ENCODE data around the gene USB1. TPM values are rescaled to one million over a fixed set of nuclear protein-coding genes. Genes with fewer than 3 reads are reported as not detected.
A peak's percentile ranks its signal among the peaks of the same experiment; 100 is the strongest.

The USB1 gene
- total RNA-seq, 4 donors from 2014 or later = 18.2 to 87.1 (median 27.6) TPM

DNA sequence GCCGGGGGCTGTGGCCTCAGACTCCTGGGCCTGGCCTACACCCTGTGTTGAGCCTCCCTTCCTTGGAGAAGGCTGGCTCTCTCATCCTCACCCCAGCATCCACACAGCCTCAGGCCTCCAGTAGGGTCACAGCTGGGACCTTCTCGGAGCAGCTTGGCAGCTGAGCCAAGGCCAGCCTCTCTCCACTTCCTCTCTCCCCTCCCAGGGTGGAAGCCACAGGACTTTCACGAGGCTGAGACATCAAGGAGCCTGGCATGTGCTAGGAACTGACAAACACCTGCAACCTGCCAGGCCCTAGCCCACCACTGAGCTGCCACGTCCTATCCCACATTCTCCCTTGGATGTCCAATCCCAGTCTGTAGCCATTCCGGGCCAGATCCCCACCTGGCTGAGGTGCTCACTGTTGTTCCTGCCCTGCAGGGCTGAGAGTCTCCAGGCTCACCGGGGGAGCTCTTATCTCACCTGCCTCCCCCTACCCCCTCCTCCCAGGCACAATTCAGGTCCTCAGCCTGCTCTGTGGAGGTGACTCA, 27.4 kb downstream of the USB1 start:
- 48 to 80% methylated on average over 2 to 3 of the region's 6 CpGs for WGBS, 2 donors (ENCODE audit: low coverage in 1 of 2)
- ATAC-seq = no peak
- H3K4me1 ChIP-seq = peaks cover 0 to 92% (median 29%) of the 10 kb centered on the region in 3 donors

DNA sequence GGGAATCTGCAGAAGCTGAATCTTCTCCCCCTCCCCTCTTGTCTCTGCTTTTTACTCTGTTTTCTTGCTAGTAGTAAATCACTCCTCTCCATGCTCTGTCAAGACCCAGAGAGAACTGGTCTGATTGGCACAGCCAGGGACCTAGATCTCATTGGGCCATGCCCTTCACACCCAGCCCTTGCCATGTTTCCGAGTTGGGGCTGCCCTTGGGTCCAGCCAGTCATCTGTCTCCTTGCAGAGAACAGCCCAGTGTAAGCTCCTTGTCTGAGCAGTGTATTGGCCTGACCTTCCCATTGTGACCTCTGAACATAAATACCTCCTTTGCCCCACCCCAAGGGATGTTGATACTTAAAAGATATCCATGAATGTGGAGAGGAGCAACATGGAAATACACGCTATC, 28.2 kb downstream of the USB1 start:
- Histone ChIP-seq H3K27me3 (no peaks in the 10 kb centered on the region), H3K4me1 (peaks cover 0 to 90% (median 29%) of the 10 kb centered on the region in 3 donors), H3K27ac (no peak overlapping the region), H3K9me3 (no peaks in the 10 kb centered on the region), H3K4me3 (no peak overlapping the region), H3K36me3 (no peaks in the 10 kb centered on the region)
- ATAC-seq = no peak
- TF ChIP-seq CTCF (IDR thresholded peaks at IDR 0.05) = no peak
- no peak for TF ChIP-seq POLR2AphosphoS5 (IDR thresholded peaks at IDR 0.05)
- 80 to 92% methylated on average over 1 to 2 of the region's 2 CpGs for WGBS, 2 donors (ENCODE audit: low coverage in 1 of 2)

More for the DNA sequence above, 27.4 kb downstream of the USB1 start:
- TF ChIP-seq POLR2A (IDR thresholded peaks at IDR 0.05) (no peak), CTCF (IDR thresholded peaks at IDR 0.05) (no peak), EP300 (IDR thresholded peaks at IDR 0.05) (no peak), POLR2AphosphoS5 (IDR thresholded peaks at IDR 0.05) (no peak)
- H3K27me3 ChIP-seq = no peaks in the 10 kb centered on the region
- H3K4me3 ChIP-seq = no peak overlapping the region
- no peaks in the 10 kb centered on the region for H3K9me3 ChIP-seq
- H3K36me3 ChIP-seq = no peaks in the 10 kb centered on the region
- peak overlapping the region in 1 of 4 donors; percentile 83 for H3K27ac ChIP-seq

DNA sequence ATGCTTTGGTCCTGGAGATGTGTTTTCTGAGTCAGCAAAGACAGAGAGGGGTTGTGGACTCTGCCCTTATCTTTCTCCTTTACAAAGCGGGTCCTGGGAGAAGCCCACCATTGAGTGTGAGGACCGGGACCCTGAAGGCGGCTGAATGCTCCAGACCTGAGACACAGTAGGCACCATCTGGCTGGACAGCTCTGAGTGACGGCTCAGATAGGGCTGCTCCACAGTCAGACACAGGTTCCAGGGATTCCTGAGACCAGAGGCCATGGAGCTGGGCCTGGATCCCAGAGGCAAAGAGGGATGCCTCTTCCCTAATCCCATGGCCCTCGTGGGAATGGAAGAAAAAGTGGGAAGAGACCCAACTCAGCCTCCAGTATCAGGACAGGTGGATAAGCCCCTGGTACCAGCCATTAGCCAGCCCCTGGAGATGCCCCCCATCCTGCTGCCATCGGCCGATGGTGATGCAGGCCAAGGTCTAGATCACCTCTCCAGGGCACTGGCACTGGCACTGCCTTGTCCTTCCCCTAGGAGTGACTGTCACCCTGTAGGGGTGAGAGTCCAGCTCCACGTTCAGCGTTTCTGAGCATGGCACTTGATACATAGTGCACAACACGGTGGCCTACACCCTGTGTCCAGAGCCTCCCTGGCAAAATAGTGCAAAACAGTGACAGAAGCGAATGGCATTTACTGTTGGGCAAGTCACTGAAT, 29.1 kb downstream of the USB1 start:
- H3K4me3 ChIP-seq = no peak overlapping the region
- peaks cover 0 to 81% (median 29%) of the 10 kb centered on the region in 3 donors for H3K4me1 ChIP-seq
- H3K9me3 ChIP-seq = no peaks in the 10 kb centered on the region
- H3K27ac ChIP-seq = no peak overlapping the region
- WGBS, 2 donors (ENCODE audit: low coverage in 1 of 2) = 80 to 100% methylated on average over 1 to 2 of the region's 11 CpGs
- TF ChIP-seq POLR2AphosphoS5 (IDR thresholded peaks at IDR 0.05) (no peak), EP300 (IDR thresholded peaks at IDR 0.05) (no peak), POLR2A (IDR thresholded peaks at IDR 0.05) (no peak), CTCF (IDR thresholded peaks at IDR 0.05) (no peak)
- H3K27me3 ChIP-seq = no peaks in the 10 kb centered on the region
- H3K36me3 ChIP-seq = no peaks in the 10 kb centered on the region
- ATAC-seq = no peak

DNA sequence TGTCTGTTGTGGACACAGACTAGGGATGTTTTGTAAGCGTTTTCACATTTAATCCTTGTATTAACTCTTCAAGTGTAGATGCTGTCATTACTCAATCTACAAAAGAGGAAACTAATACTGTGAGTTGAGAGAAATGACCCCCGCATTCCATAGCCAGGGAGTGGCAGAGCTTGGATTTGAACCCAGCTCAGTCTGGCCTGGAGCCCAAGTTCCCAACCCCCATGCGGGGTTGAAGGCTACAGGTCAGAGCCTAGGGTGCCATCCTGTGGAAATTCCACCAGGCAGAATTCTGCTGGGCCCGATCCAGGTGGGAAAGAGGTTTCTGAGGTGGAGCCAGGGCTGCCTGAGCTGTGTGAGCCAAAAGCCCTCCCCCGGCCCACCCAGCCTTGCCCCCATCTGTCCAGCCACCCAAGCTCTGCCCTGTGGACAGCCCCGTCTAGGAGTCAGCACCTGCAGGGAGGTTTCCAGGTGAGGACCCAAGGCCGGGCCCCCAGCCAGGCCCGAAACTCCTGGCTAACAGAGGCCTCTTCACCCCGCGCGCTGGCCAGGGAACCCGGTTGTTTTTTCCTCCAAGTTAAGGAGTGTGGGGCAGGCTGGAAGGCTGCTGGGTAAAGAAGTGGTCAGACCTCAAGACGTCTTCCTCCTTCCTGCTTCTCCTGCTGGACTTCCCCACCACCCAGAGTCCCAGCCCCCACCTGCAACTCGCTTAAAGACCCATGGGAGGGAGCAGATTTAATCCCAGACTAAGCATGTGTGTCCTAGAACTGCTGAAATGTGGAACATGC, 30.0 kb downstream of the USB1 start:
- peak overlapping the region in 2 of 4 donors; percentile 49 to 52 for H3K27ac ChIP-seq
- ATAC-seq = no peak
- TF ChIP-seq POLR2A (IDR thresholded peaks at IDR 0.05) (no peak), CTCF (IDR thresholded peaks at IDR 0.05) (no peak), POLR2AphosphoS5 (IDR thresholded peaks at IDR 0.05) (no peak), EP300 (IDR thresholded peaks at IDR 0.05) (no peak)
- no peaks in the 10 kb centered on the region for H3K36me3 ChIP-seq
- 63 to 71% methylated on average over 1 to 3 of the region's 14 CpGs for WGBS, 2 donors (ENCODE audit: low coverage in 1 of 2)
- peaks cover 0 to 79% (median 28%) of the 10 kb centered on the region in 3 donors for H3K4me1 ChIP-seq
- no peak overlapping the region for H3K4me3 ChIP-seq
- H3K9me3 ChIP-seq = no peaks in the 10 kb centered on the region
- no peaks in the 10 kb centered on the region for H3K27me3 ChIP-seq

Data from gastroesophageal sphincter (tissue), 4 donors.